GM19238 (cell line): ENCODE data around the gene DKK1.
A peak's percentile ranks its signal among the peaks of the same experiment; 100 is the strongest.

Source experiments
- DNase-seq: peaks from one replicate; pipeline ENCODE4 v3.0.0; 2011; ENCODE audit warnings: low spot score; ENCODE audit not compliant: insufficient read length

Gene DKK1

GRCh38 chr10:52313933-52314821 is at the start of gene DKK1:
DKK1 (plus strand) TSS chr10:52314281; CDS start chr10:52314435, 154 bp downstream.
- no peak for DNase-seq

- DNase-seq, result no peak
Measured at GRCh38 chr10:52265131-52265926, 48.8 kb upstream of the DKK1 start.

- no peak for DNase-seq
Measured at GRCh38 chr10:52266858-52267257, 47.2 kb upstream of the DKK1 start.

GRCh38 chr10:52268790-52269189 is 45.3 kb upstream of the DKK1 start:
- no peak for DNase-seq

GRCh38 chr10:52269233-52269632 is 44.8 kb upstream of the DKK1 start:
- DNase-seq, result no peak

GRCh38 chr10:52276163-52276562 is 37.9 kb upstream of the DKK1 start:
- no peak for DNase-seq

- DNase-seq, result no peak
Measured at GRCh38 chr10:52276986-52277385, 37.1 kb upstream of the DKK1 start.

GRCh38 chr10:52279546-52279945 is 34.5 kb upstream of the DKK1 start:
- no peak for DNase-seq

GRCh38 chr10:52280051-52280450 is 34.0 kb upstream of the DKK1 start:
- no peak for DNase-seq

- DNase-seq, result no peak
Measured at GRCh38 chr10:52283174-52283573, 30.9 kb upstream of the DKK1 start.

GRCh38 chr10:52284416-52285013 is 29.6 kb upstream of the DKK1 start:
- DNase-seq, result no peak

GRCh38 chr10:52287866-52288265 is 26.2 kb upstream of the DKK1 start:
- DNase-seq, result no peak

GRCh38 chr10:52297747-52298146 is 16.3 kb upstream of the DKK1 start:
- DNase-seq, result no peak

- DNase-seq, result no peak
Measured at GRCh38 chr10:52300599-52301277, 13.3 kb upstream of the DKK1 start.

- DNase-seq, result peak; percentile 27
Measured at GRCh38 chr10:52308251-52309031, 5.6 kb upstream of the DKK1 start.

- no peak for DNase-seq
Measured at GRCh38 chr10:52312942-52313255, 1.2 kb upstream of the DKK1 start.

- DNase-seq, result no peak
Measured at GRCh38 chr10:52313256-52313932, 687 bp upstream of the DKK1 start.

GRCh38 chr10:52314822-52315552 is 906 bp downstream of the DKK1 start:
- no peak for DNase-seq

GRCh38 chr10:52316001-52316400 is 1.9 kb downstream of the DKK1 start:
- no peak for DNase-seq

- DNase-seq, result no peak
Measured at GRCh38 chr10:52316500-52316899, 2.4 kb downstream of the DKK1 start.
